HG03039 (cell line): Measurements from ENCODE around the gene FLNB.
A peak's percentile ranks its signal among the peaks of the same experiment; 100 is the strongest.
"Not testable (repeated sequence)": the region's sequence is repeated elsewhere in the genome, so short reads cannot be mapped to it uniquely, and the experiment has no call there.

Source experiments
- ATAC-seq: cut with Tn5 transposase; IDR thresholded peaks from one replicate; pipeline ENCODE4 v1.9.1; 2021; ENCODE audit warnings: mild to moderate bottlenecking, moderate library complexity; ENCODE audit not compliant: unreplicated experiment

Gene FLNB

DNA sequence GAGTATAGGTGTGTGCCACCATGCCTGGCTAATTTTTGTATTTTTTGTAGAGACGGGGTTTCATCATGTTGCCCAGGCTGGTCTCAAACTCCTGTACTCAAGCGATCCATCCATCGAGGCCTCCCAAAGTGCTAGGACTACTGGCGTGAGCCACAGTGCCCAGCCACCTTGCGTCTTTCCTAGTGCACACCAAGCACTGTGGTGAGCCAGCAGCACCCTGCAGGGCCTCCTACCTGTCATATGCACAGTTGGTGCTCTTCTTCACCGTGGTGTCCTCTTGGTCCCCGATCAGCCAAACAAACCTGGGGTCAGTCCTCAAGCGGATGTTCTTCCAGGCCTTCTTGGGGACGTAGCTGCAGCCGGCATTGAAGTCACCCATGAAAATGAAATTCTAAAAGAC, 189.4 kb downstream of the FLNB start:
- no peak for ATAC-seq

DNA sequence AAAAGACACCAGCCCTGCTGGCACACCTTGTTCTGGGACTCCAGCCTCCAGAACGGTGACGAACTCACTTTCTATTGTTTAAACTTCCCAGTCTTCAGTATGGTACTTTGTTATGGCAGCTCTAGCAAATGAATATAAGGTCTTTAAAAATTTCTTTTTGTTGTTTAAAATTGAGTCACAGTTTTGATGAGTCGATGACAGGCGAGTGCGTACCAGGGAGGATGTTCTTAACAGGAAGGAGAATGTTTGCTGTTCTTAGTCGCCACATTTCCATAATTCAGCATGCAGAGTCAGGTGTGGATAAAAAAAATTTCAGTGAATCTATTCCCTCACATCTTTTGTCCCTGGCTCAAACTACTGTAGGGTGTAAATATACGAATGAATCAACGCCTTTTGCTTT, 190.1 kb downstream of the FLNB start:
- ATAC-seq: no peak

DNA sequence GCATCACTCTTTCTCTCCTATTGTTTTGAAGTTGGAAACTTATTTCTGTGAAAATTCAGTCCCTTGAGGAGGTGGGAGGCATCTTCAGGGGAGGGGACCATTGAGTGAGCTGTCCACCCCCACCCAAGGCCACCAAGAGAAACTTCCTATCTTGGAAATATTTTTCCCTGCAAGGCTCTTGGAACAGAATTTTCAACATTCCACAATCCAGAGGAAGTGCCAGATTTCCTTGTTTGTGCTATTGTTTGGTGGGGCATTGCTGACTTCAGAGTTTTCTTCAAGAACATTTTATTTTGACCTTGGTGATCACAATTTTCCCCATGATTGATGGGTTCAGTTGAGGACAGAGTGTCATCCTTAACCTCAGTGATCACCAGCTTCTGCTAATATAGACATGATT, 190.6 kb downstream of the FLNB start:
- ATAC-seq: no peak

DNA sequence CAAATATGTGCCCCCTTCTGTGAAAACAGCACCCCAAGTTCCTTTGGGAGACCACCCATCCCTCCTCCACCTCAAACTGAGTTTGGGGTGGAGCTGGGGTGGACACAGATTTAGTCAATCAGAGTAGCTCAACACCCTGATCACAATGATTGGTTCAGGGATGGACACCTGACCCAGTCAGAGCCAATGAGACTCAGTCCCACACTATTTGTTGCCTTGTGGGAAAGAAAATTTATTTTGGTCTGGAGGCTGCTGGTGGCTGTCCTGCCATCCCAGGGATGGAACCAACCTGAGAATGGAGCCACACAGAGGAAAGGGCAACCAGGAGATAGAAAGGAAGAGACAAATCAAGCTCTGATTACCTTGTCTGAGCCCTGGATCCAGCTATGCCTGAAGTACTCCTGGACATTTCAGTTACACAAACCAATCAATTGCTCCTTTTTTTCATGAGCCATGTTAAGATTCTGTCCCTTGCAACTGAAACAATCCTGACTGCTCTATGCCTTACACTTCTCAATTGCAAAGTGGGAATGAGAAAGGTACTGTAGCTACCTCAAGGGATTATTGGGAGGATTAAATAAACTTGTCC, 192.0 kb downstream of the FLNB start:
- no peak for ATAC-seq

DNA sequence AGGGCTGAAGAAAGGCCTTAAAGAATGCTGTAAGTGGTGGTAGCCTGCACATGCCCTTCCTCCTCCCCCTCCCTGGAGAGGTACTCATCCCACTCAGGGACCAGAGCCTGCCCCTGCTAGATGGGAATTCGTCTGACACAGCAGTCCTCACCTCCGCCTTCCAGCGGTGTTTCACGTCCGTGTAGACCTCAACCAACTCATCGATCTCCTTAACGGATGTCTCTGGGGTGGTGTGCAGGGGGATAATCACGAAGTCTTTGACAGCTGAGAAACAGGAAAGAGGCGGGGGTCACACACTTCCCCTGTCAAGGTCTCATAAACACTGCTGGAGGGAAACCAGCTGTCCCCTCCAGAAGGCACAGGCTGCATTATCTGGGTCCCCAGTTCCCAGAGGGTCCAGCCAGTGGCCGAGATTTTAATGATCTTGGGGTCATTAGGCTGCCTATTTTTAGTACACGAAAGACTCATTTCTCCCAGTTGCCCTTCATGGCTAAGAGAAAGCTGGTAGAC, 192.7 kb downstream of the FLNB start:
- ATAC-seq: no peak

DNA sequence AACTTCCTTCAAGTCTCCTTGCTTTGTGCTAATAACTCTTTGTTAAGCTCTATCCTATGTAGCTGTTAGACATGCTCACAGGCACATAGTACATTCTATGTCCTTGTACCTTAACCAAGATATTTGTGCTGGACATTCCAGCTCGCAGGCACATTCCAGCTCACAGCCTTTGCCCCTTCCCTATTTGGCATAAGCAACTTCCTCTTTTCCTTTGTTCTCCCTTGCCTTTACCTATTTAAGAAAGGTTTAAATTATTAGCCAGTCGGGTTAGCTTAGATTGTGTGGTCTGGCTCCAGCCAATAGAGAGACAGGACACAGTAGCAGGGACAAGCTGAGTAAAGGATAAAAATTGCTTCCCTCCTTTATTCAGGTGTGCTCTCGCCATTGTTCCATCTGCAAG, 193.2 kb downstream of the FLNB start:
- ATAC-seq: not testable (repeated sequence)

DNA sequence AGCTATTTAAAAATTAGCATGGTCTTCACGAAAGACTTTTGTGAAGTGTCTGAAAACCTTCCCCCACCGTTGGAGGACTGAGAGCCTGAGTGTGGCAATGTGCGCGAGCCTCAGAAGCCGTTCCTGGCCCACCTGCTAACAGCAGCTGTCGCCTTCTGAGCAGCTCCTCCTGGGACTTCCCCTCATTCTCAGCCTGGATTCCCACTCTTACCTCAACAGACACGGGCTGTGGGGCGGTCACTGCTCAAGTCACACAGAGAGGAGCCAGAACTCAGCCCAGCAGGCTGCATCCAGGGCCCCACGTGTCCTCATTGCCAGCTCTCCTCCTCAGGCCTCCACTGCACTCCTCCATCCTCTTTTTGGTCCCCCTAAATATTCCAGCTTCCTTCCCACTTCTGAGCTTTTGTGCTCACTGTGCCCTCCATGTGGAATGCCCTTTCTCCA, 194.7 kb downstream of the FLNB start:
- peak; percentile 78 for ATAC-seq

DNA sequence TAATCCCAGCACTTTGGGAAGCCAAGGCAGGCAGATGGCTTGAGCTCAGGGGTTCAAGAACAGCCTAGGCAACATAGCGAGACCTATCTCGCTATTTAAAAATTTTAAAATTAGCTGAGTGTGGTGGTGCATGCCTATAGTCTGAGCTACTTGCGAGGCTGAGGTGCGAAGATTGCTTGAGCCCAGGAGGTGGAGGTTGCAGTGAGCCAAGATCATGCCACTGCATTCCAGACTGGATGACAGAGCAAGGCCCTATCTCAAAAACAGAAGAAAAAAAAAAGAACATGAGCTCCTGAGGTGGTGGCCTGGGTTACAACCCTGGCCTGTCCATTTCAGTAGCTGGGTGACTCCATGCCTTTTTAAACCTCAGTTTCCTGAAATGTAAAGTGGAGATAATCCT, 195.3 kb downstream of the FLNB start:
- no peak for ATAC-seq

DNA sequence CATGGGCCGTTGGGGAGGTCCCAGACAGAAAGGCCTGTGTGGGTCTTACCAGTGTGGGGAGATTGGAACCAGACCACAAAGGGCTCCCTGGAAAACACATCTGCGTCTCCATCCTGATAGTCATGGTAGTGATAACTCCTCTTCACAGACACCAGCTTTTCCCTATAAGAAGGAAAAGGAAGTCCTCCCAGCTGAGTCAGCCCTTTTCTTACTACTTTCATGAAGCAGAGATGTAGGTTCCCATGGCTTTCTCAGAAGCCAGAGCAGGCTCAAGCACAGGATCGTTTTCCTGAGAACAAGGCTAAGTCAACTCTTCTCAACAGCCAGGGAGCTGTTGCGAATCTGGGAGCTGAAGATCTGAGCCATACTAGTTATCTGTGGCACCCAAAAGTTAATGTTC, 196.5 kb downstream of the FLNB start:
- no peak for ATAC-seq

DNA sequence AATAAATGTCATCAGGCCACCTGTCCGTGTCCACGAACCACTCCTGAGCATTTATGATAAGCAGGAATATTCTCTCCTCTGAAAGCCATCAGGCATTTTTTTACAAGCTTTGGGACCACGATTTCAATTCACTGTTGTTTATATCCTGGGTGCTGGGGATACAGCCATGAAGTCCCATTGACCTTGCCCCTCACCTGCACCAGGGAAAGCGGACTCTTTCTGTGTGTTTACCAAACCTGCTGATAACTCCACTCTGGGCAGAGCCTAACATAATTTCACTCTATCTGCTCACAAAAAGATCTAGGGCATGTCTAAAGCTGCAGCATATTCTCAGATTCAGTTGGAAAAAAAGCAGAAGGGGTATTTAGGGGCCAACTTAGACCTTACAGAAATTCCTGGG, 197.8 kb downstream of the FLNB start:
- ATAC-seq: no peak

DNA sequence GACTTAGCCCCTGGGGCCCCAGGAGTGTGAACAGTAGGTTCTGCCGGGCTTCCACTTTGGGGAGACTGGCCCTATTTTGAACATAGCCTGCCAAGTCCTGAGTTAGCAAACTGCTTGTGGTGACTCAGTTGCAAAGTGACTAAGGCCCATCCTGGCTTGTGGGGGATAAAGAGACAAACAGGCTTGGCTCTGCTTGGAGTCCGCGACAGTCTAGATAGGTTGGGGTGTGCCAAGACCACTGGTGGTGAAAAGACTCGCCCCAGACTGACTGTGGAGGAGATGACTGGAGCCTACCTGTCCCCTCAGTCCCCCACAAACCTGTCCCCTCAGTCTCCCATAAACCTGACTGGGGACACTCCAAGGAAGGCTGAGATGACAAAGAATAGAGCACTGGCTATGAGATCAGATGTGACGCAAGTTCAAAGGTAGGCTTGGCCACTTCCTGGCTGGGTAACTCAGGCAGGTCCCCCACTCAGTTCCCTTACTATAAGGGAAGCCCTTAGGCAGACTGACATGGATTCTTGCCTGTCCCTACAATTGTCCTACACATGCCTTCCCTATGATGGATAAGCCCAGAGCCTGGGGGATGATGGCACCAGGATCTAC, 198.3 kb downstream of the FLNB start:
- ATAC-seq: no peak

DNA sequence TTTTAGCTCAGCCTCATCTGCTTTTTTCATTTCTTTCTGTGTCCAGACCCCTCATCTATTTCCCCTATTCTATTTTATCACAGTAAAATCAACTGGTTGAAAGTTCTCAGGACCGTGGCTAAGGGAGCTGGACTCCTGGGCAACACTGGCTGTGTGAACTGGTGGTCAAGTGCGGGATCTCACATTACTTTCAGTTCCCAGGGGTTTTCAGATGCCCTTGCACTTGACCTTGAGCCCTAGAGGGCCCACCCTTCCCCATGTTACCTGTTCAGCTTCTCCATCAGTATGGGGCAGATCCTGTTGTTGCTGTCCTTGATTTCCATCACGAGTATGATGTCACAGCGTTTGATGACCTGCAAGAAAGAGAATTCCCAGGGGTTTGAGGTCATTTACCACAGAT, 199.7 kb downstream of the FLNB start:
- no peak for ATAC-seq

DNA sequence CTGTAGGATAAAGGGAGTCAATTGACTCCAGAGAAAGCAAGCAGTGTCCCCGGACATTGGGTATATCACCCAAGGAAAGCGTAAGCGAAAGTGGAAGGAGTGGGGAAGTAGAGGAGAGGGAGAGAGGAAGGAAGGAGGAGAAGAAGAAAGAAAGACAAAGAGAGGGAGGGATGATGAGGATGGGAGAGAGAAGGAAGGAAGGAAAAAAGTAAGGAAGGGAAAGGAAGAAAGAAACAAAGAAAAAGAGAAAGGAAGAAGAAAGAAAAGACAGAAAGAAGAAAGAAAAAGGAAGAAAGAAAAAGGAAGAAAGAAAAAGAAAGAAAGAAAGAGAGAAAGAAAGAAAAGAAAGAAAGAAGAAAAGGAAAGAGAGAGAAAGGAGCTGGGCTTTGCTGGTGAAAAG, 201.7 kb downstream of the FLNB start:
- ATAC-seq: no peak

DNA sequence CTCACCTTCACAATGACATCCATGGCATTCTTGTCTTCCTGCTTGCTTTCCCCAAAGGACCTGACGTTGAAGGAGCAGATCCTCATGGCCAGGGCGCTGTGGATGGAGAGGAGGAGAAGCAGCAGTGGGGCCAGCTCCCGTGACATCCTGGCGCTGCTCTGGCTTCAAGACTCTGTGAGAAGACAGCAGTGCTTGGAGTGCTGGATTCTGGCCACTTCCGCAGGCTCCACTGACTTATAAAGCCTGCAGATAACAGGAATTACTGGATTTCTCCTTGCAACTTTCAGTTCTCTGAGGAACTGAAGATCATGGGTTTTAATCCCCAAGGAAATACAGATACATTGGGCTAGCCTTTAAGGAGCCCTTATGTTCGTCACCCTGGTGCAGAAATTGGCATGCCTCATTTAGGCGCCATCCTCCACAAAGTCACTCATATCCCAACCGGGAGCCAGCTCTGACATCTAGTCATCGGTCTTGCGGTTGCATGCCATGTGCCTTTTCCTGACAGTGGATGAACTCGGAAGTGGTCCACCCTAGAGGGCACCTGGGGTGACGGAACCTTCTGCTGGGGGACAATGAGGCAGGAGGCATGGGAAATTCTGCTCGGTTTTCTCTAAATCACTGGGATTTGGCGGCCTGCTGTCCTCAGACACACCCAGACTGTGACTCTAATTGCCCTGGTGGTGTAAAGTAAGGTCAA, 202.7 kb downstream of the FLNB start, which contains the start of gene DNASE1L3:
TSS of gene DNASE1L3 (minus strand) at position 212 of the 700 bp plus-strand sequence. CDS start at position 146, 66 bp downstream.
- ATAC-seq: no peak

DNA sequence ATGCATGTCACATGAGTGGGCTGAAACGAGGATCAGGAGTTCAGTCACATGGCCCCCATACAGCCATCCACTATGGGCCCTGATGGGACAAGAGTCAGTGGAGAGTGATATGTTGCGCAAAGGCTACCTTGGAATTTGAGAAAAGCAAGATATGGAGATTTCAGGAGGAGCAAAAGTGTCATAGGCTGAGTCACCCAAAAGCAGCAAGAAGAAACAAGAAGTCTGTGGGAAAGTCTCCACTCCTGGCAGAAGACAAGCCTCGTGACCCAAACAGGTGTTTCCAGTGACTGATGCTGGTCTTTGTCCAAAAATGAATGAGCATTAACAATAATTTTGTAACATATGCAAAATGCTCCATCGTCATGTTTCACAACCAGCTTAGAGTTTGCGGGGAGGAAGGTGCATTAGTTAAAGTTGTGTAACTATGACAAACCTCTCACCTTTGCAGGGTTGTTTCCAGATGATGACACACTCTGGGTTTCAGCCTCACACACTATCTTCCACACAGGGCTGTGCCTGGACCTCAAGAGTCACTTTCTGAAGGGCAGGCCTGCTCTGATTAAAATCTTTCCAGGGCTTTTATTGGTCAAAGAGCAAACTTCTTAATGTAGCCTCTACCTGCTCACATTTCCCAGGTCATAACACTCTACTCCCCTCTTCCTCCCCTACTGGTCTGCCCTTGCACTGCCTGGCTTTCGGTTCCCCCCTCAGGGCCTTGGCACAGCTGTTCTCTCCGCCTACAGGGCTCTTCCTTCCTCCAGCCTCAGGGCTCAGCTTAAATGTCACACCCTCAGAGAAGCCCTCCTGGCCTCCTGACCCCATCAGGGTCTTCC, 206.5 kb downstream of the FLNB start:
- ATAC-seq: peak; percentile 81

DNA sequence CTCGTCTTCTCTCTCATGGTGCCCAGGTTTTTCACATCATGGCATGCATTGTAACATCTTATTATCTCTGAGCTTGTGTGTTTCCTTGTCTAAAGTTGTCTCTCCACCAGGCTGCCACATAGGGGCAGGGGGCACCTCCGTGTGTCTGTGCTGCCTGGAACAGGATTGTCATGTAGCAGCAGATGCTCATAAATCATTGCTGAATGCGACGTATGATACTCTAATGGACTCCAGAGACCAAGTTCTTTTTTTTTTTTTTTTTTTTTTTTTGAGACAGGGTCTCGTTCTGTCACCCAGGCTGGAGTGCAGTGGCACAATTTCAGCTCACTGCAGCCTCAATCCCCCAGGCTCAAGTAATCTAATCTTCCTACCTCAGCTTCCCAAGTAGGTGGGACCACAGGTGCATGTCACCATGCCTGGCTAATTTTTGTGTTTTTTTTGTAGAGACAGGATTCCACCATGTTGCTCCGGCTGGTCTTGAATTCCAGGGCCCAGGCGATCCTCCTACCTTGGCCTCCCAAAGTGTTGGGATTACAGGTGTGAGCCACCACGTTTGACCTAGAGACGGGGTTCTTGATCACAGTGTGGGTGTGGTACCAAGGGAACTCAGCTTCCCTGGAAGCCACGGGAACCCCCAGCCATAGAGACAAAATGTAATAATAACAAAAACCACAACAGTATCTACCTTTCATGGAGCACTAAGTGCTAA, 207.2 kb downstream of the FLNB start:
- no peak for ATAC-seq

DNA sequence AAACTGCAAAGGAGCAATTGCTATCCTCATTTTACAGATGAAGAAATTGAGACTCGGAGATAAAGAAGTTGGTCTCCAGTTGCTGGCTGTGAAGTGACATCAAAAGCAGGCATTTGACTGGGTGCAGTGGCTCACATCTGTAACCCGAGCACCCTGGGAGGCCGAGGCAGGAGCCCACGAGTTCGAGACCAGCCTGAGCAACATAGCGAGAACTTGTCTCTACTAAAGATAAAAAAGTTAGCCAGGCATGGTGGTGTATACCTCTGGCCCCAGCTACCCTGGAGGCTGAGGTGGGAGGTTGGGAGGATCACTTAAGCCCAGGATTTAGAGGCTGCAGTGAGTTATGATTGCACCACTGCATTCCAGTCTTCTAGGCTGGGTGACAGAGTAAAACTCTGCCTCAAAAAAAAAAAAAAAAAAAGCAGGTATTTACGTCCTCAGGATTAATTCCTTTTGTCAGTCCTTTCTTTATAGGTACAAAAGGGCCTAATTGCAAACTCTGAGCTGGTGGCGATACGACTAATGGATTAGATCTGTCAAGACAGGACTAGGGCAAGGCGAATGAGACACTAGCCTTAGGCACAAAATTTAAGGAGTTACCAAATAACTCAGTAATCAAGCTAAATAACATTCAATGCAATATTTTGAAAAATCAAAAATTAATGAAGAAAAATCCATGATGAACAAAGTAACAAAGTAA, 208.4 kb downstream of the FLNB start:
- ATAC-seq: no peak

DNA sequence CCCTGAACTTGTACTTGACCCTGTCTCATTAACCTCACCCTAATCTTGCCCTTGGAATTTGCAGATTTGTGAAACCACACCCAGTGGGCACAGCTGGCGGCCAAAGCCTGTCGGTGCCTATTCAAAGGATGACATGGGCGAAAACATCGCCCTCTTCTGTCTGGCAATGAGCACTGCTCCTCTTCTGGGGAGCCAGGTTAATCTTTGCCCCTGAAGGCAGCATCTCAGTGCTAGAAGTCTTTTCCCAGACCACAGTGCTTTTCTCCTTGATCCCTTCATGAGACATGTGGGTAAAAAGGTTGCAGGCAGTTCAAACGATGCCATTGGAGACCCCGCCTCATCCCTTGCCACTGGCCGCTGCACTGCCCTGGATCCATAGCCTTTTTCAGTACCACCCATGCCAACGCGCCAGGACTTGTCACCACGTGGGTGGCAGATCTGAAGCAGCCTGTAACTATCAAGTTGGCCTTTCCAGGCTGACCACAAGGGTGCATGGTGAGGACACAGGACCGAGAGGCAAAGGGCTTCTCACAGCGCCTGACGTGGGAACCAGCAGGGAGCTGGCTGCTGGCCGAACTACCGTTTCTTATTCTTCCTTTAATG, 209.1 kb downstream of the FLNB start:
- ATAC-seq: no peak

DNA sequence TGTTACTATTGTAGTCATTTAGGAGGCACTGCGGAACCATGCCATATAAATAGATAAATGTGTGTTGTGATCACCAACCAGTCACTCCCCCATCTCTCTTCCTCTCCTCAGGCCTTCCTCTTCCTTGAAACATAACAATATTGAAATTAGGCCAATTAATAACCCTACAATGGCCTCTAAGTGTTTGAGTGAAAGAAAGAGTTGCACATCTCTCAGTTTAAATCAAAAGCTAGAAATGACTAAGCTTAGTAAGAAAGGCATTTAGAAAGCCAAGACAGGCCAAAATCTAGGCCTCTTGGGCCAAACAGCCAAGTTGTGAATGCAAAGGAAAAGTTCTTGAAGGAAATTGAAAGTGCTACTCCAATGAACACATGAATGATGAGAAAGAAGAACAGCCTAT, 210.7 kb downstream of the FLNB start:
- ATAC-seq: no peak
